Naive thymus-derived CD8-positive, alpha-beta T cell (primary cell): Measurements from ENCODE around the gene KCTD21. TPM values are rescaled to one million over a fixed set of nuclear protein-coding genes. Genes with fewer than 3 reads are reported as not detected.
A peak's percentile ranks its signal among the peaks of the same experiment; 100 is the strongest.
"Not testable (repeated sequence)": the region's sequence is repeated elsewhere in the genome, so short reads cannot be mapped to it uniquely, and the experiment has no call there.

ENCODE experiments used
- ATAC-seq, 2 donors: fragments of 150-1000 bp; cut with Tn5 transposase in 1 of 2; sonication (Bioruptor Pico), chemical (Tn5 transposase) in 1 of 2; 1 replicate in 1 of 2; 2 replicates in 1 of 2; pipeline ENCODE4 v1.10.0; 2021; ENCODE audit warnings: mild to moderate bottlenecking in 2 of 2, moderate library complexity in 2 of 2
- POLR2A ChIA-PET: fragments of 350-600 bp; sonication (Branson Sonifier 250); formaldehyde crosslinking; loops from one replicate; lab custom pipeline; 2021; ENCODE audit warnings: antibody characterized with exemption; lab: Charles Lee
- DNase-seq, 10 donors: peaks; one replicate each; pipeline versions ENCODE4 v3.0.0 to v3.0.0-alpha.2; 2020 to 2022
- H3K27ac Mint-ChIP-seq, 10 donors: one replicate each; pipeline ENCODE4 v1.8.0; 2020 to 2022; ENCODE audit warnings: mild to moderate bottlenecking in 10 of 10, mixed read lengths in 10 of 10, moderate library complexity in 4 of 10, inconsistent platforms in 1 of 10
- H3K27me3 Mint-ChIP-seq, 5 donors: one replicate each; pipeline ENCODE4 v1.8.0; 2021 to 2022; ENCODE audit warnings: mixed read lengths in 5 of 5
- H3K36me3 Mint-ChIP-seq, 3 donors: one replicate each; pipeline ENCODE4 v1.8.0; 2020 to 2022; ENCODE audit warnings: mixed read lengths in 3 of 3, mild to moderate bottlenecking in 2 of 3, inconsistent platforms in 1 of 3
- H3K4me1 Mint-ChIP-seq, 4 donors: one replicate each; pipeline ENCODE4 v1.8.0; 2021 to 2022; ENCODE audit warnings: mixed read lengths in 4 of 4
- H3K4me3 Mint-ChIP-seq, 10 donors: one replicate each; pipeline ENCODE4 v1.8.0; 2020 to 2022; ENCODE audit warnings: mild to moderate bottlenecking in 10 of 10, mixed read lengths in 10 of 10, moderate library complexity in 6 of 10, inconsistent platforms in 1 of 10
- H3K9me3 Mint-ChIP-seq, 9 donors: one replicate each; pipeline ENCODE4 v1.8.0; 2020 to 2022; ENCODE audit warnings: mixed read lengths in 9 of 9, mild to moderate bottlenecking in 3 of 9, inconsistent platforms in 1 of 9, moderate library complexity in 1 of 9
- polyA plus RNA-seq, 3 donors: library from polyadenylated mRNA; unstranded; fragments of 300-500 nt; fragmentation: Illumina TruSeq; gene quantifications; one replicate each; pipeline ENCODE4 v1.2.3, GENCODE V29; 2021
- total RNA-seq, 8 experiments: library from RNA in 2 of 8; stranded (reverse) in 2 of 8; gene quantifications; one replicate each; pipeline ENCODE4 v1.2.3 and lab custom pipeline; 2021 to 2026

KCTD21 gene, protein sequence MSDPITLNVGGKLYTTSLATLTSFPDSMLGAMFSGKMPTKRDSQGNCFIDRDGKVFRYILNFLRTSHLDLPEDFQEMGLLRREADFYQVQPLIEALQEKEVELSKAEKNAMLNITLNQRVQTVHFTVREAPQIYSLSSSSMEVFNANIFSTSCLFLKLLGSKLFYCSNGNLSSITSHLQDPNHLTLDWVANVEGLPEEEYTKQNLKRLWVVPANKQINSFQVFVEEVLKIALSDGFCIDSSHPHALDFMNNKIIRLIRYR
- total RNA-seq (1 to 10 TPM; 5.1 to 6.1 TPM), polyA plus RNA-seq (1 to 10 TPM in 1 of 3 donors, under 1 TPM in 2; 0.08 to 2.5 (median 0.94) TPM), total RNA-seq (lab: John Stamatoyannopoulos, UW) (0.49 to 21.3 (median 8.6) reads per million in 6 experiments)

GRCh38 chr11:78188286-78189173, at the start of gene KCTD21, which contains the start of gene USP35:
TSS of gene KCTD21 (minus strand) at chr11:78188626. CDS start at chr11:78174554, 14,072 bp downstream.
TSS of gene USP35 (plus strand) at chr11:78188919. CDS start at chr11:78196246, 7,327 bp downstream.
- Mint-ChIP-seq H3K9me3 (no peaks in the 10 kb centered on the region), H3K4me1 (peaks cover 30 to 63% (median 56%) of the 10 kb centered on the region in 4 donors), H3K27me3 (no peaks in the 10 kb centered on the region), H3K36me3 (peaks cover 0 to 1% (median 0%) of the 10 kb centered on the region in 3 donors), H3K4me3 (peak within 1 kb of the TSS; percentile 95 to 99 (median 98)), H3K27ac (peak within 1 kb of the TSS; percentile 87 to 99 (median 96))
- POLR2A ChIA-PET, result interaction anchor here (0.6 to 6.6 kb wide), 6 partner anchors 10 to 59 kb away, joined by 3 to 63 read pairs (median 5); partner anchors contain the start of gene ALG8
- DNase-seq (peak; percentile 79 to 94 (median 86)), ATAC-seq (peak; percentile 90 to 93)

GRCh38 chr11:78237293-78238046, 49.0 kb upstream of the KCTD21 start:
- Mint-ChIP-seq H3K36me3 (peaks cover 0 to 20% (median 10%) of the 10 kb centered on the region in 3 donors), H3K4me1 (no peaks in the 10 kb centered on the region), H3K9me3 (peaks cover 0 to 31% (median 18%) of the 10 kb centered on the region in 9 donors), H3K27me3 (peaks cover 0 to 5% (median 0%) of the 10 kb centered on the region in 5 donors), H3K4me3 (no peak overlapping the region), H3K27ac (peak overlapping the region in 1 of 10 donors; percentile 58)
- POLR2A ChIA-PET, result interaction anchor here (0.5 kb wide), 1 partner anchor 465 kb away, joined by 5 read pairs; no protein-coding TSS in a partner anchor
- DNase-seq (no peak), ATAC-seq (no peak)

GRCh38 chr11:78234006-78234405, 45.6 kb upstream of the KCTD21 start:
- peaks cover 0 to 7% (median 0%) of the 10 kb centered on the region in 3 donors for H3K36me3 Mint-ChIP-seq
- H3K9me3 Mint-ChIP-seq, result peaks cover 0 to 14% (median 4%) of the 10 kb centered on the region in 9 donors
- peaks cover 0 to 5% (median 0%) of the 10 kb centered on the region in 5 donors for H3K27me3 Mint-ChIP-seq
- POLR2A ChIA-PET, result interaction anchor here (0.6 kb wide), 1 partner anchor 86 kb away, joined by 5 read pairs; no protein-coding TSS in a partner anchor
- no peak overlapping the region for H3K27ac Mint-ChIP-seq
- H3K4me3 Mint-ChIP-seq, result no peak overlapping the region
- ATAC-seq, result no peak
- peaks cover 2 to 11% (median 7%) of the 10 kb centered on the region in 4 donors for H3K4me1 Mint-ChIP-seq
- no peak for DNase-seq

- Mint-ChIP-seq H3K4me1 (peaks cover 2 to 11% (median 11%) of the 10 kb centered on the region in 4 donors), H3K9me3 (peaks cover 0 to 14% (median 2%) of the 10 kb centered on the region in 9 donors)
- POLR2A ChIA-PET, ATAC-seq, H3K27ac Mint-ChIP-seq, H3K4me3 Mint-ChIP-seq, H3K27me3 Mint-ChIP-seq, DNase-seq, H3K36me3 Mint-ChIP-seq: not testable (repeated sequence)
Measured at GRCh38 chr11:78233046-78233445, 44.6 kb upstream of the KCTD21 start.

DNA sequence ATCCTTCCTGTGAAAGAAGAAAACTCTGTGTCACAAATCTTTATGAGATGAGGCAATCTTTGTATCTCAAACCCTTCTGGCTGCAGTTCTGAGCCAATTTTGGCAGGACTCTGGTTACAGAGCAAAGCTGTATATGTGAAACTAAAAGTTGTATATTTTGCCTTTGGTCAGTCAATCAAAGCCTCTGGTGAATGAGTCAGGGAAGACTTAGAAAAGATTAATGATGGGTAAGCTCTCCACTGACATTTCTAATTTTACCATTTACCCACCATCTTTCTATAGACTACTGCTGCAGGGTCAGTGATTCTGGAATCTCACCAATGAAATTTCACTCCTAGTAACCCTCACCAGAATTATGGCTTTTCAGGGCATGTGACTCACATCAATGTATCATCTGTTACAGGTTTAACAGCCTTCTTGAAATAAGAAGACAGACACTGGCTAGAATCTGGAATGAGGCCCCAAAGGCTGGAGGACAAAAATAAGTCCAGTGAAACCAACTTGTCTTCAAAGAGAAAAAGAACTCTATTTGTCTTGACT, 43.6 kb upstream of the KCTD21 start:
- no peaks in the 10 kb centered on the region for H3K27me3 Mint-ChIP-seq
- H3K4me1 Mint-ChIP-seq, result peaks cover 2 to 21% (median 11%) of the 10 kb centered on the region in 4 donors
- H3K9me3 Mint-ChIP-seq, result peaks cover 0 to 3% (median 0%) of the 10 kb centered on the region in 9 donors
- H3K27ac Mint-ChIP-seq, result no peak overlapping the region
- no peak for ATAC-seq
- no peak overlapping the region for H3K4me3 Mint-ChIP-seq
- DNase-seq, result no peak
- H3K36me3 Mint-ChIP-seq, result peaks cover 0 to 1% (median 0%) of the 10 kb centered on the region in 3 donors
- POLR2A ChIA-PET, result no interaction called here

GRCh38 chr11:78230161-78230877, 41.9 kb upstream of the KCTD21 start:
- Mint-ChIP-seq H3K27ac (peak overlapping the region in 1 of 10 donors; percentile 27), H3K36me3 (no peaks in the 10 kb centered on the region), H3K4me1 (peaks cover 2 to 25% (median 11%) of the 10 kb centered on the region in 4 donors), H3K4me3 (no peak overlapping the region), H3K27me3 (no peaks in the 10 kb centered on the region), H3K9me3 (no peaks in the 10 kb centered on the region)
- ATAC-seq, result no peak
- no peak for DNase-seq
- POLR2A ChIA-PET, result no interaction called here

GRCh38 chr11:78229106-78229505, 40.7 kb upstream of the KCTD21 start:
- H3K27ac Mint-ChIP-seq, result no peak overlapping the region
- ATAC-seq (no peak), DNase-seq (no peak)
- peaks cover 2 to 35% (median 12%) of the 10 kb centered on the region in 4 donors for H3K4me1 Mint-ChIP-seq
- H3K4me3 Mint-ChIP-seq, result no peak overlapping the region
- H3K9me3 Mint-ChIP-seq, result no peaks in the 10 kb centered on the region
- no peaks in the 10 kb centered on the region for H3K27me3 Mint-ChIP-seq
- POLR2A ChIA-PET, result no interaction called here
- H3K36me3 Mint-ChIP-seq, result no peaks in the 10 kb centered on the region

- Mint-ChIP-seq H3K9me3 (no peaks in the 10 kb centered on the region), H3K36me3 (no peaks in the 10 kb centered on the region), H3K27ac (peak overlapping the region in 1 of 10 donors; percentile 6), H3K4me3 (no peak overlapping the region), H3K27me3 (no peaks in the 10 kb centered on the region), H3K4me1 (peaks cover 3 to 41% (median 14%) of the 10 kb centered on the region in 4 donors)
- POLR2A ChIA-PET, result no interaction called here
- DNase-seq (peak in 1 of 10 donors; percentile 9), ATAC-seq (peak in 1 of 2 donors; percentile 49)
Measured at GRCh38 chr11:78228467-78228866, 40.0 kb upstream of the KCTD21 start.

GRCh38 chr11:78227921-78228320, 39.5 kb upstream of the KCTD21 start:
- POLR2A ChIA-PET, result no interaction called here
- no peaks in the 10 kb centered on the region for H3K36me3 Mint-ChIP-seq
- no peak overlapping the region for H3K4me3 Mint-ChIP-seq
- H3K27ac Mint-ChIP-seq, result peak overlapping the region in 1 of 10 donors; percentile 6
- H3K9me3 Mint-ChIP-seq, result no peaks in the 10 kb centered on the region
- no peak for ATAC-seq
- DNase-seq, result no peak
- peaks cover 8 to 47% (median 15%) of the 10 kb centered on the region in 4 donors for H3K4me1 Mint-ChIP-seq
- H3K27me3 Mint-ChIP-seq, result no peaks in the 10 kb centered on the region

DNA sequence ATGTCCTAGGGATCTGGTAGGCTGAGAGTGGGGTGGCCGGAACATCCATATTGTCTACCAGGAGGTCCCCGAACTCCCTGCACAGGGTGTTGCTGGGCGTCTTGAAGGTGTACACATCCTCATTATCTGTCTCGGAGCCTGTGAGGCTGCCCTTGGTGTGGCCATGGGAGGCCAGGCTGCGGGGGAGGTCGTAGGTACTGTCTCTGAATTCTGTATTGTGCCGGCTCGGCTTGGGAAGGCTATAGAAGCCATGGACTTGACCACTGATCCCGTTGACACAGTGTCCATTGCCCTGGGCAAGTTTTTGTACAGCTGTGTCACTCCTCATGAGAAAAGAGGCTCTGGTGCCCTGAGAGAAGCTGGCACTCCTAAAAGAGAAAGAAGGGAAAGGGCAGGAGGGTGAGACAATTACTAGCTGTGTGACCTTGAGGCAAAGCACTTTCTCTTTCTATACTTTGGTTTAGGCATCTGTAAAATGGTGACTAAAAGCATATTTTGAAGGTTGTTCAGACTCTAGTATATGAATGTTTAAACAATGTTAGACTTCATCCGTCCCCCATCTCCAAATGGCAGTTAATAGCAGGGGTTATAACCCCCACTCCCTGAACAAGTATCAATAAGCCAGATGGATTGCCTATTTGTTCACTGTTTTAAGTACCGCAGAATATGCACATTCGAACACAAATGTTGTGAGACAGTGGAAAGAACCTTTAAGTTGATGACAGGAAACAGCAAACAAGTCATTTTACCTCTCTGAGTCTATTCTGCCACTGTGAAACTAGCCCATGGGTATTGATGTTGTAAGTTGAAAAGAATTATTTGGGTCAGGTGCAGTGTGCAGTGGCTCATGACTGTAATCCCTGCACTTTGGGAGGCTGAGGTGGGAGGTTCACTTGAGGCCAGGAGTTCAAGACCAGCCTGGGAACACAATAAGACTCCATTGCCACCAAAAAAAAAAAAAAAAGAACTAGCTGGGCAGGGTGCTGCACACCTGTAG, 38.6 kb upstream of the KCTD21 start:
- Mint-ChIP-seq H3K9me3 (no peaks in the 10 kb centered on the region), H3K36me3 (no peaks in the 10 kb centered on the region), H3K27ac (peak overlapping the region in 1 of 10 donors; percentile 27), H3K27me3 (no peaks in the 10 kb centered on the region), H3K4me3 (no peak overlapping the region), H3K4me1 (peaks cover 8 to 50% (median 15%) of the 10 kb centered on the region in 4 donors)
- DNase-seq, result no peak
- no peak for ATAC-seq
- POLR2A ChIA-PET, result no interaction called here
